Transverse colon (tissue), 3 donors: Measurements from ENCODE around the gene PLAAT4.

Experiments
- CTCF ChIP-seq, 5 experiments: fragments of 200-600 bp in 3 of 5; fragments of 450-650 bp in 2 of 5; sonication (generic) in 3 of 5; IDR thresholded peaks; 1 replicate in 2 of 5; 2 replicates in 3 of 5; pipeline ENCODE4 v1.5.1; 2016 to 2017; ENCODE audit warnings: antibody characterized with exemption in 5 of 5, inconsistent platforms in 3 of 5, mild to moderate bottlenecking in 2 of 5, moderate library complexity in 1 of 5
- EP300 ChIP-seq: sonication (generic); formaldehyde crosslinking; IDR thresholded peaks from one replicate; pipeline ENCODE4 v1.6.1; 2017; ENCODE audit warnings: antibody characterized with exemption, low read depth
- POLR2A ChIP-seq: fragments of 450-650 bp; IDR thresholded peaks from one replicate; pipeline ENCODE4 v1.6.1; 2016; ENCODE audit warnings: antibody characterized with exemption, mild to moderate bottlenecking, moderate library complexity

GRCh38 chr11:63505857-63506528 lies 30.6 kb upstream of the PLAAT4 start, which contains the start of gene LGALS12:
- TF ChIP-seq EP300 (no peak), POLR2A (no peak), CTCF (IDR thresholded peaks at IDR 0.05) (no peak)
